KMS-11 (cell line): ENCODE results near the gene ADAMTS17.

Experiments
- H2AFZ ChIP-seq: fragments of 200-600 bp; sonication (generic); 2 replicates; pipeline ENCODE4 v1.6.1; 2016; ENCODE audit warnings: antibody characterized with exemption, mixed run types, low read depth
- H3K27ac ChIP-seq: fragments of 200-600 bp; sonication (generic); 2 replicates; pipeline ENCODE4 v1.6.1; 2016; ENCODE audit warnings: mild to moderate bottlenecking, mixed run types
- H3K27me3 ChIP-seq: fragments of 200-600 bp; sonication (generic); 2 replicates; pipeline ENCODE4 v1.6.1; 2017; ENCODE audit warnings: mild to moderate bottlenecking, low read depth, mixed run types, moderate library complexity; ENCODE audit not compliant: insufficient read depth
- H3K36me3 ChIP-seq: fragments of 200-600 bp; sonication (generic); 2 replicates; pipeline ENCODE4 v1.6.1; 2017; ENCODE audit warnings: mild to moderate bottlenecking, mixed run types; ENCODE audit not compliant: insufficient read depth
- H3K4me1 ChIP-seq: fragments of 200-600 bp; sonication (generic); 2 replicates; pipeline ENCODE4 v1.6.1; 2016; ENCODE audit warnings: mild to moderate bottlenecking, low read depth, mixed run types; ENCODE audit not compliant: poor library complexity, severe bottlenecking
- H3K4me2 ChIP-seq: fragments of 200-600 bp; sonication (generic); 2 replicates; pipeline ENCODE4 v1.7.0; 2016; ENCODE audit warnings: mild to moderate bottlenecking, mixed run types
- H3K4me3 ChIP-seq: fragments of 200-600 bp; sonication (generic); IDR thresholded peaks from 2 replicates; pipeline ENCODE4 v1.6.1; 2017; ENCODE audit warnings: low read depth, low read length, mixed read lengths; ENCODE audit not compliant: insufficient read depth
- H3K79me2 ChIP-seq: fragments of 200-600 bp; sonication (generic); 2 replicates; pipeline ENCODE4 v1.6.1; 2016; ENCODE audit warnings: low read depth, mixed run types; ENCODE audit not compliant: insufficient read depth
- H3K9ac ChIP-seq: fragments of 200-600 bp; sonication (generic); 2 replicates; pipeline ENCODE4 v1.6.1; 2016; ENCODE audit warnings: mild to moderate bottlenecking, mixed run types
- H4K20me1 ChIP-seq: fragments of 200-600 bp; sonication (generic); 2 replicates; pipeline ENCODE4 v1.6.1; 2016; ENCODE audit warnings: mild to moderate bottlenecking, mixed run types; ENCODE audit not compliant: insufficient read depth
- TF ChIP-seq, protein P1 (sequence below): fragments of 200-600 bp; sonication (generic); conservative IDR thresholded peaks from 2 replicates; pipeline ENCODE4 v1.6.1; 2017; ENCODE audit warnings: low read depth, mild to moderate bottlenecking, antibody characterized with exemption, low read length, moderate library complexity, mixed read lengths

Gene ADAMTS17

DNA sequence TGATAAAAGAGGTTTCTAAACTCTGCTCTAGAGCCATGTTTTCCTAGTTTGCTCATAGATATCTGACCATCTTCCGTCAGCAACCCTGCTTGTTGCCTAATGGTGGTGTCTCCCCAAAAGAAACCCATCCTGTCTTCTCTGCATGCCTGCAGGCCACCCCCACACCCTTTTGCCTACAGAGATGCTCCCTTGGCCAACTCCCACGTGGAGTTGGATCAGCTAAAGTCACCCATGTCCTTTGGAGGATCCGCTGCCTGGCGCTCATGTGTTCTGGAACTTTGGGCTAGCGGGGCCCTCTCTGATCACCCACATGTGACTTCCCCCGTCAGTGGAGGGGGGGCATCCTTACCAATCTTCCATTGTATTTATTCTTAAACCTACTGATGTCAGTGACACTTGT, 185.6 kb downstream of the ADAMTS17 start:
- no peaks in the 10 kb centered on the region for H3K4me1 ChIP-seq
- no peak overlapping the region for H3K9ac ChIP-seq
- TF ChIP-seq, protein P1, sequence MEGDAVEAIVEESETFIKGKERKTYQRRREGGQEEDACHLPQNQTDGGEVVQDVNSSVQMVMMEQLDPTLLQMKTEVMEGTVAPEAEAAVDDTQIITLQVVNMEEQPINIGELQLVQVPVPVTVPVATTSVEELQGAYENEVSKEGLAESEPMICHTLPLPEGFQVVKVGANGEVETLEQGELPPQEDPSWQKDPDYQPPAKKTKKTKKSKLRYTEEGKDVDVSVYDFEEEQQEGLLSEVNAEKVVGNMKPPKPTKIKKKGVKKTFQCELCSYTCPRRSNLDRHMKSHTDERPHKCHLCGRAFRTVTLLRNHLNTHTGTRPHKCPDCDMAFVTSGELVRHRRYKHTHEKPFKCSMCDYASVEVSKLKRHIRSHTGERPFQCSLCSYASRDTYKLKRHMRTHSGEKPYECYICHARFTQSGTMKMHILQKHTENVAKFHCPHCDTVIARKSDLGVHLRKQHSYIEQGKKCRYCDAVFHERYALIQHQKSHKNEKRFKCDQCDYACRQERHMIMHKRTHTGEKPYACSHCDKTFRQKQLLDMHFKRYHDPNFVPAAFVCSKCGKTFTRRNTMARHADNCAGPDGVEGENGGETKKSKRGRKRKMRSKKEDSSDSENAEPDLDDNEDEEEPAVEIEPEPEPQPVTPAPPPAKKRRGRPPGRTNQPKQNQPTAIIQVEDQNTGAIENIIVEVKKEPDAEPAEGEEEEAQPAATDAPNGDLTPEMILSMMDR = no peak
- no peaks in the 10 kb centered on the region for H4K20me1 ChIP-seq
- H3K4me2 ChIP-seq = no peak overlapping the region
- H3K27me3 ChIP-seq = no peaks in the 10 kb centered on the region
- no peaks in the 10 kb centered on the region for H3K79me2 ChIP-seq
- no peaks in the 10 kb centered on the region for H3K36me3 ChIP-seq
- H3K4me3 ChIP-seq = no peak overlapping the region
- H3K27ac ChIP-seq = no peak overlapping the region
- no peak overlapping the region for H2AFZ ChIP-seq

- H3K4me3 ChIP-seq = no peak overlapping the region
- no peaks in the 10 kb centered on the region for H4K20me1 ChIP-seq
- H3K4me1 ChIP-seq = no peaks in the 10 kb centered on the region
- TF ChIP-seq, protein P1 = no peak
- no peaks in the 10 kb centered on the region for H3K79me2 ChIP-seq
- H2AFZ ChIP-seq = no peak overlapping the region
- no peak overlapping the region for H3K27ac ChIP-seq
- H3K4me2 ChIP-seq = no peak overlapping the region
- no peak overlapping the region for H3K9ac ChIP-seq
- no peaks in the 10 kb centered on the region for H3K27me3 ChIP-seq
- H3K36me3 ChIP-seq = no peaks in the 10 kb centered on the region
Measured at GRCh38 chr15:100154338-100154737, 187.4 kb downstream of the ADAMTS17 start.

- Histone ChIP-seq H3K79me2 (no peaks in the 10 kb centered on the region), H3K27me3 (no peaks in the 10 kb centered on the region), H3K36me3 (no peaks in the 10 kb centered on the region), H3K4me1 (no peaks in the 10 kb centered on the region), H3K9ac (no peak overlapping the region), H4K20me1 (no peaks in the 10 kb centered on the region), H3K27ac (no peak overlapping the region), H2AFZ (no peak overlapping the region), H3K4me2 (no peak overlapping the region), H3K4me3 (no peak overlapping the region)
- TF ChIP-seq, protein P1 = no peak
Measured at GRCh38 chr15:100152463-100152862, 189.3 kb downstream of the ADAMTS17 start.

DNA sequence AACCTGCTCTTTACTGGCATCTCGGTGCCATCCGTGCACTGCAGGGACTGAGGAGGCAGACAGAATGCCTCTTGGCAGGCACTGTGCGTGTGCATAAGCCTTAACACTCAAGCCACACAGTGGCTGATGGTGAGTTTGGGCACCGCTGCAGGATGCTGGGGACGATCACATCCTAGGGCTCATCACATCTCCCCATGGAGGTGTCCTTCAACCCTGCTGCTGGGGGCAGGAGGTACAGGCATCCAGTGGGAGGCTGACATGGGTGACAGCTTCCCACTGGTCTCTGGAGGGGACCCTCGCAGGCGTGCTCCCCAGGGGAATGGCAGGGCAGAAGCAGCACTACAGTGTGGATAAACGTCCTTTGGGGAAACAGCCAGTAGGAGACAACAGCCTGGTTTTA, 190.9 kb downstream of the ADAMTS17 start:
- H3K27ac ChIP-seq = no peak overlapping the region

More for the DNA sequence above, 190.9 kb downstream of the ADAMTS17 start:
- Histone ChIP-seq H3K36me3 (no peaks in the 10 kb centered on the region), H3K79me2 (no peaks in the 10 kb centered on the region), H4K20me1 (no peaks in the 10 kb centered on the region), H3K4me2 (no peak overlapping the region), H2AFZ (no peak overlapping the region), H3K4me1 (no peaks in the 10 kb centered on the region), H3K4me3 (no peak overlapping the region), H3K27me3 (no peaks in the 10 kb centered on the region), H3K9ac (no peak overlapping the region)
- TF ChIP-seq, protein P1 = no peak
